T-cell (primary cell): ENCODE measurements around the gene RFX3. TPM values are rescaled to one million over a fixed set of nuclear protein-coding genes. Genes with fewer than 3 reads are reported as not detected.

Source experiments
- ATAC-seq, 4 experiments: fragments of 200-7000 bp in 3 of 4; fragments of 150-1000 bp in 1 of 4; cut with Tn5 transposase; replicated peaks in 1 of 4; 1 replicate in 3 of 4; 2 replicates in 1 of 4; pipeline ENCODE4 v1.10.0; 2021; ENCODE audit warnings: moderate library complexity in 3 of 4, mild to moderate bottlenecking in 2 of 4, moderate number of reproducible peaks in 1 of 4
- CTCF ChIA-PET, 2 donors: fragments of 300-600 bp; sonication (Branson Sonifier 250); formaldehyde crosslinking; loops; one replicate each; lab custom pipeline; 2022; ENCODE audit warnings: antibody characterized with exemption in 2 of 2; lab: Charles Lee
- POLR2A ChIA-PET, 2 donors: fragments of 300-600 bp; sonication (Branson Sonifier 250); formaldehyde crosslinking; loops; one replicate each; lab custom pipeline; 2022; ENCODE audit warnings: antibody characterized with exemption in 2 of 2; lab: Charles Lee
- DNase-seq, 35 experiments: peaks; one replicate each; pipeline versions ENCODE4 v3.0.0 to v3.0.0-alpha.2; 2013 to 2023
- H3K27ac ChIP-seq: one replicate; pipeline ENCODE4 v1.5.1; 2013; ENCODE audit warnings: low read length
- H3K27me3 ChIP-seq, 2 experiments: replicated peaks in 1 of 2; 1 replicate in 1 of 2; 2 replicates in 1 of 2; pipeline versions ENCODE4 v1.6.1 to v1.7.0; 2013; ENCODE audit warnings: low read length in 1 of 2, mixed read lengths in 1 of 2; ENCODE audit not compliant: control insufficient read depth in 2 of 2, insufficient read depth in 2 of 2; ENCODE audit errors: extremely low read depth in 1 of 2
- H3K36me3 ChIP-seq, 2 donors: 1 replicate in 1 of 2; 2 replicates in 1 of 2; pipeline versions ENCODE4 v1.6.1 to v1.7.0; 2013; ENCODE audit warnings: low read length in 1 of 2; ENCODE audit not compliant: control insufficient read depth in 2 of 2, insufficient read depth in 1 of 2; ENCODE audit errors: extremely low read depth in 1 of 2
- H3K4me1 ChIP-seq, 2 experiments: 1 replicate in 1 of 2; 2 replicates in 1 of 2; pipeline versions ENCODE4 v1.6.1 to v1.7.0; 2013; ENCODE audit warnings: low read length in 2 of 2, mixed read lengths in 1 of 2; ENCODE audit not compliant: insufficient read depth in 2 of 2, control insufficient read depth in 1 of 2; ENCODE audit errors: extremely low read depth in 1 of 2
- H3K4me3 ChIP-seq, 2 donors: 1 replicate in 1 of 2; 2 replicates in 1 of 2; pipeline versions ENCODE4 v1.5.1 to v1.7.0; 2013; ENCODE audit warnings: mild to moderate bottlenecking in 2 of 2, low read length in 1 of 2, moderate library complexity in 1 of 2; ENCODE audit not compliant: control insufficient read depth in 1 of 2; ENCODE audit errors: extremely low read depth in 1 of 2
- H3K9me3 ChIP-seq: 2 replicates; pipeline ENCODE4 v1.7.0; 2013
- H3K27ac Mint-ChIP-seq, 2 donors: one replicate each; pipeline ENCODE4 v1.8.0; 2020 to 2021; ENCODE audit warnings: mild to moderate bottlenecking in 2 of 2, mixed read lengths in 2 of 2
- H3K27me3 Mint-ChIP-seq, 2 donors: one replicate each; pipeline ENCODE4 v1.8.0; 2021 to 2022; ENCODE audit warnings: mixed read lengths in 2 of 2
- H3K36me3 Mint-ChIP-seq: one replicate; pipeline ENCODE4 v1.8.0; 2021; ENCODE audit warnings: mixed read lengths
- H3K4me1 Mint-ChIP-seq, 3 donors: one replicate each; pipeline ENCODE4 v1.8.0; 2020 to 2022; ENCODE audit warnings: mixed read lengths in 3 of 3, mild to moderate bottlenecking in 1 of 3
- H3K4me3 Mint-ChIP-seq, 3 donors: one replicate each; pipeline ENCODE4 v1.8.0; 2020 to 2022; ENCODE audit warnings: mild to moderate bottlenecking in 3 of 3, mixed read lengths in 3 of 3, moderate library complexity in 3 of 3
- H3K9me3 Mint-ChIP-seq, 3 donors: one replicate each; pipeline ENCODE4 v1.8.0; 2020 to 2022; ENCODE audit warnings: mixed read lengths in 3 of 3
- WGBS: methylation state at CpG from one replicate; pipeline ENCODE4 v1.1.5; 2013; ENCODE audit warnings: missing lambda C conversion rate; ENCODE audit not compliant: insufficient coverage; 5-methylcytosine and 5-hydroxymethylcytosine counted together
- total RNA-seq, 35 experiments: library from RNA in 6 of 35; stranded (reverse) in 6 of 35; fragments of 120-200 nt in 1 of 35; gene quantifications; one replicate each; pipeline versions ENCODE4 v1.2.1 to v1.2.4 and lab custom pipeline; 2013 to 2026

The RFX3 gene
- total RNA-seq, 5 donors from 2014 or later (not counting 1 experiment from before 2014, with no cell fraction given), result 16.3 to 32.2 (median 20.5) TPM

DNA sequence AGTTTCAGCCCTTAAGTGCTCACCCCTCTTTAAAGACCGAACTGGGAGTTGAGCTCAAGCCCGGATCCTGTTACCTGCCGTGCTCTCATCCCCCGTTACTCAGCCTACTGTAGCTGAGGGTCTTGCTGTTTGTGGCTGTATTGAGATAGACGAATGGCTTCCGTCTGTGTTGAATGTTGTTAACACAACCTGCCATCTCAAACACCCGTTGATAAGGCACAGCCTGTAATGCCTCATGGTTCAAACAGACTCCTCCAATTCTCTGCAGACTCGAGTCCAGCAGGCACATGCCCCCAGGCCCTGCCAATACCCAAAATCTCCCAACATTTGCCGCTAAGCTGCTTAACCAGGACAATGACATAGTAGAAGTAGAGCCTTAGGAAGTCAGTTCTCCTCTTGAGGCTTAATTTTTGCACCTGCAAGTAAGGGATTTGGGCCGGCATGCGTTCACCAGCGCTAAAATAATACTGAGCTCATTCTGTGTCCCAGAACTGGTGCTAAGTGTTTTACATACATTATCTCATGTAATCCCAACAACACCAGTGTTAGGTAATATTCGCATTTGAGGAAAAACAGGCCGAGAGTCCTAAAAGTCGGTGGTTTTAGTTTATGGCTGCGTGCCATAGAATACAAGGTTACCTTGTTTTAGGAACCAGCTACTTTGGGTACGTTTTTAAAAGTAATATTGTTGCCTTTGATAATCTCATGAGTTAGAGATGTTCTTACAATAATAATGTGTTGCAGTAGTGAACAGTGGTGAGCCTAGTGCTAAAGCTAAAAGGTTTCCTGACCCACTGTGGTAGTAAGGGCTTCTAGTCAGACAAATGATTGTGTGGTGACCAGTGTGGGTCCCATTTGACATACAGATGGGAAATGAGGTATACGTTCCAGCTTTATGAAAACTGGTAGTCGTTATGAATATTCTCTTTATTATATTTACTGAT lies 1.5 kb upstream of the RFX3 start:
- Histone ChIP-seq H3K27ac (peak overlapping the region; percentile 100), H3K4me3 (peak overlapping the region; percentile 81 to 85), H3K4me1 (peaks cover 12 to 29% of the 10 kb centered on the region in 2 experiments), H3K36me3 (peaks cover 0 to 4% of the 10 kb centered on the region in 2 donors), H3K9me3 (no peaks in the 10 kb centered on the region), H3K27me3 (no peaks in the 10 kb centered on the region)
- peak overlapping the region; percentile 95 to 96 (median 96) for H3K4me3 Mint-ChIP-seq
- H3K4me1 Mint-ChIP-seq, result peaks cover 50 to 71% (median 66%) of the 10 kb centered on the region in 3 donors
- ChIA-PET POLR2A (interaction anchor here (0.5 to 2.9 kb wide), 23 partner anchors 9 to 1455 kb away, joined by 3 to 28 read pairs (median 4); partner anchors contain the start of genes AK3 (in 1 of the 2) and PUM3 (in 1 of the 2)), CTCF (interaction anchor here (0.5 to 2.5 kb wide), 11 partner anchors 11 to 668 kb away, joined by 3 to 12 read pairs (median 4); no protein-coding TSS in a partner anchor)
- no peaks in the 10 kb centered on the region for H3K27me3 Mint-ChIP-seq
- peak overlapping the region; percentile 99 to 100 for H3K27ac Mint-ChIP-seq
- 2% methylated on average over 6 of the region's 19 CpGs for WGBS
- ATAC-seq (peak in 2 of 4 experiments; percentile 7 to 9), DNase-seq (peak in 4 of 35 experiments; percentile 4 to 41 (median 8))
- H3K9me3 Mint-ChIP-seq, result peaks cover 0 to 3% (median 0%) of the 10 kb centered on the region in 3 donors
- peaks cover 7% of the 10 kb centered on the region for H3K36me3 Mint-ChIP-seq

DNA sequence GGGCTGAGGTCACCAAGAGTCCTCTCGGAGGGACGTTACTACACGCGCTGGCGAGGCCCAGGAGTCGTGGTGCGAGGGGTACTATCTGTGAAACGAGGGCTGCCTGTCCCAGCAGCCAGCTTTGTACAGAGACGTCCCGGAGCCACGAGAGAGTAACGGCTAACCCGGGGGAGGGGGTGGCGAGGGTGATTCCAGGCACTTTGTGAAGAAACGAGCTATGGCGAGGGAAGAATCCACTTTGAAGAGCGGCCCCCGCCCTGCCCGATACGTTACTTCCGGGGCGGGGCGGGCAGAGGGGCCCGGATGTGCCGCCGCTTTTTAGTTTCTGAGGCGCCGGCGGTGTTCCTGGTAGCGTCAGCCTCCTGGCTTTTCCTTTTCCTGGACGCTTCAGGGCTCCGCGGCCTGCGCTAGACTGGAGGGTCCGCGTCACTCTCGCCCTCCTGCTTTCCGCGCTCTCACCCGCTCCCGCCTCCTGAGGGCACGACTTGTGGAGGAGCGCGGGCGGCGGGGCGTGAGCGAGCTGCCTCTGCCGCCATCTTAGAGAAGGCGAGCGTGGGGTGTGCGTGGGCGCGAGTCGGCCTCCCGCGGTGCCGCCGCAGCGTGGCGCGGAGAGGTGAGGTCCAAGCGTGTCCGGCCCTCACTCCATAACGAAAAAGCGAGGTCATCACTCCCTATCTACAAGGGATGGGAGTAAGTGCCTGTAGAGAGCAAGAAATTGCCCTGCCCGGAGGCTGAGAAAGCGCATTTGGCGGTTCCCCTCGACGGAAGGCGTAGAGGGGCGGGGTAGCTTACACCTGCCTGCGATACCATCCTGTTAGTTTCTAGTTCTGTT lies 580 bp upstream of the RFX3 start:
- H3K9me3 ChIP-seq, result no peaks in the 10 kb centered on the region
- CTCF ChIA-PET, result interaction anchor here (0.6 to 2.5 kb wide), 6 partner anchors 10 to 682 kb away, joined by 3 to 12 read pairs (median 5); partner anchors contain the start of gene PUM3 (in 1 of the 2)
- under 1% methylated on average over 51 of the region's 74 CpGs for WGBS
- Mint-ChIP-seq H3K9me3 (peaks cover 0 to 3% (median 0%) of the 10 kb centered on the region in 3 donors), H3K27ac (peak overlapping the region; percentile 99 to 100), H3K36me3 (peaks cover 7% of the 10 kb centered on the region), H3K4me3 (peak overlapping the region; percentile 95 to 96 (median 96)), H3K27me3 (no peaks in the 10 kb centered on the region), H3K4me1 (peaks cover 54 to 76% (median 66%) of the 10 kb centered on the region in 3 donors)
- peak overlapping the region; percentile 100 for H3K27ac ChIP-seq
- DNase-seq, result peak; percentile 79 to 92 (median 86)
- H3K4me1 ChIP-seq, result peaks cover 12 to 34% of the 10 kb centered on the region in 2 experiments
- POLR2A ChIA-PET, result interaction anchor here (0.5 to 2.9 kb wide), 21 partner anchors 9 to 1456 kb away, joined by 3 to 28 read pairs (median 4); partner anchors contain the start of genes AK3 (in 1 of the 2) and PUM3 (in 1 of the 2)
- peak overlapping the region; percentile 81 to 85 for H3K4me3 ChIP-seq
- H3K27me3 ChIP-seq, result no peaks in the 10 kb centered on the region
- peak; percentile 69 to 74 (median 72) for ATAC-seq
- H3K36me3 ChIP-seq, result peaks cover 0 to 4% of the 10 kb centered on the region in 2 donors

DNA sequence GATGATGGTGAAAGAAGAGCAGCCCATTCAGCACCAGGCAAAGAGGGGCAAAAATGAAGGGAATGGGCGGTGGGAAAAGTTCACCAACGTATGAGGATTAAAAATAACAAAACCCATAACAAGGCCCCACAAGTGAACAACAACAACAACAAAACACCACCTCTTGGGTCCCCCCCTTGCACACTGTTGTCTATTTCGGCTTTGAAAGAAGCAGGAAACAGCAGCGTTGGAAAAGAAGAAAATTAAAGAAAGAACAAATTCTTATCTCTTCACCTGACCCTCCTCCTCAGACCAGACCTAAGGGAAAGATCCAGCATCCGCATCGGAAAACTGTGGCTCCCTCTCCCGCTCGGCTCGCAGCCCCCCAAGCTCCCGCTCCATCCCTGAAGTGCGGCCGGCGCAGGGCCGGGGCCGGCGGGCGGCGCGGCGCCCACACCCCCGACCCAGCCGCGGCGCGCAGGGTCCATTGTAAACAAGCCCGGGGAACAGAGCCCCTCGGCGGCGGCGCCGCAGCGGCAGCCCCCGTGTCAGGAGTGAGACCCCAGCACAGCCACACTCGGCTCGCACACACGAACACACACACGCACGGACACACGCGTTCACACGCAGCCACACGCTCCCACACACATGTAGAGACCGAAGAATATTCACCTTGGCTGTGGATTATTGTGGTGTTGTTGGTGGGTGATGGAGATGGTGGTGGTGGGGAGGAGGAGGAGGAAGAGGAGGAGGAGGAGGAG lies 535 bp downstream of the RFX3 start:
- Histone ChIP-seq H3K4me3 (peak overlapping the region; percentile 79 to 85), H3K27me3 (no peaks in the 10 kb centered on the region), H3K36me3 (no peaks in the 10 kb centered on the region), H3K4me1 (peaks cover 12 to 34% of the 10 kb centered on the region in 2 experiments), H3K9me3 (no peaks in the 10 kb centered on the region), H3K27ac (peak overlapping the region; percentile 100)
- H3K27ac Mint-ChIP-seq, result peak overlapping the region; percentile 99 to 100
- H3K36me3 Mint-ChIP-seq, result peaks cover 3% of the 10 kb centered on the region
- DNase-seq, result peak in 8 of 35 experiments; percentile 1 to 48 (median 4)
- peaks cover 0 to 3% (median 0%) of the 10 kb centered on the region in 3 donors for H3K9me3 Mint-ChIP-seq
- WGBS, result 0% methylated on average over 23 of the region's 43 CpGs
- H3K27me3 Mint-ChIP-seq, result no peaks in the 10 kb centered on the region
- H3K4me1 Mint-ChIP-seq, result peaks cover 58 to 76% (median 64%) of the 10 kb centered on the region in 3 donors
- no peak for ATAC-seq
- POLR2A ChIA-PET, result interaction anchor here (0.8 to 1.1 kb wide), 2 partner anchors 27 to 47 kb away, joined by 3 read pairs; no protein-coding TSS in a partner anchor
- H3K4me3 Mint-ChIP-seq, result peak overlapping the region; percentile 95 to 96 (median 96)
- CTCF ChIA-PET, result interaction anchor here (0.6 to 0.7 kb wide), 2 partner anchors 123 to 681 kb away, joined by 3 read pairs; partner anchors contain the start of gene PUM3 (in 1 of the 2)

GRCh38 chr9:3521966-3522365 lies 3.8 kb downstream of the RFX3 start:
- Histone ChIP-seq H3K9me3 (no peaks in the 10 kb centered on the region), H3K4me3 (no peak overlapping the region), H3K4me1 (peaks cover 4 to 14% of the 10 kb centered on the region in 2 experiments), H3K36me3 (no peaks in the 10 kb centered on the region), H3K27ac (no peak overlapping the region), H3K27me3 (no peaks in the 10 kb centered on the region)
- ATAC-seq (no peak), DNase-seq (peak in 1 of 35 experiments; percentile 28)
- peaks cover 5% of the 10 kb centered on the region for H3K36me3 Mint-ChIP-seq
- ChIA-PET POLR2A (interaction anchor here in 1 of 2 donors (0.7 to 2.8 kb wide), 4 partner anchors 44 to 1457 kb away, joined by 3 to 17 read pairs (median 4); no protein-coding TSS in a partner anchor), CTCF (no interaction called here)
- no peaks in the 10 kb centered on the region for H3K27me3 Mint-ChIP-seq
- H3K9me3 Mint-ChIP-seq, result no peaks in the 10 kb centered on the region
- H3K4me3 Mint-ChIP-seq, result no peak overlapping the region
- peaks cover 38 to 55% (median 46%) of the 10 kb centered on the region in 3 donors for H3K4me1 Mint-ChIP-seq
- H3K27ac Mint-ChIP-seq, result peak overlapping the region in 1 of 2 donors; percentile 72
- WGBS, result no CpG with 5 or more reads among the region's 1 CpG

GRCh38 chr9:3520564-3520963 lies 5.2 kb downstream of the RFX3 start:
- DNase-seq (no peak), ATAC-seq (no peak)
- Mint-ChIP-seq H3K9me3 (no peaks in the 10 kb centered on the region), H3K4me1 (peaks cover 40 to 49% (median 45%) of the 10 kb centered on the region in 3 donors), H3K27ac (peak overlapping the region in 1 of 2 donors; percentile 4), H3K36me3 (peaks cover 9% of the 10 kb centered on the region), H3K27me3 (no peaks in the 10 kb centered on the region), H3K4me3 (no peak overlapping the region)
- 80% methylated on average over 1 of the region's 4 CpGs for WGBS
- ChIA-PET CTCF (interaction anchor here (0.6 to 1.0 kb wide), 3 partner anchors 50 to 658 kb away, joined by 3 read pairs; no protein-coding TSS in a partner anchor), POLR2A (interaction anchor here in 1 of 2 donors (0.6 kb wide), 1 partner anchor 237 kb away, joined by 8 read pairs; no protein-coding TSS in a partner anchor)
- Histone ChIP-seq H3K4me1 (peaks cover 0 to 14% of the 10 kb centered on the region in 2 experiments), H3K4me3 (no peak overlapping the region), H3K27me3 (no peaks in the 10 kb centered on the region), H3K27ac (no peak overlapping the region), H3K36me3 (no peaks in the 10 kb centered on the region), H3K9me3 (no peaks in the 10 kb centered on the region)
